HG03060 (cell line): Measurements from ENCODE around the gene CDCA3.

Source experiments
- ATAC-seq: cut with Tn5 transposase; IDR thresholded peaks from one replicate; pipeline ENCODE4 v1.9.1; 2021; ENCODE audit warnings: low read depth, moderate number of reproducible peaks; ENCODE audit not compliant: unreplicated experiment

Gene CDCA3

DNA sequence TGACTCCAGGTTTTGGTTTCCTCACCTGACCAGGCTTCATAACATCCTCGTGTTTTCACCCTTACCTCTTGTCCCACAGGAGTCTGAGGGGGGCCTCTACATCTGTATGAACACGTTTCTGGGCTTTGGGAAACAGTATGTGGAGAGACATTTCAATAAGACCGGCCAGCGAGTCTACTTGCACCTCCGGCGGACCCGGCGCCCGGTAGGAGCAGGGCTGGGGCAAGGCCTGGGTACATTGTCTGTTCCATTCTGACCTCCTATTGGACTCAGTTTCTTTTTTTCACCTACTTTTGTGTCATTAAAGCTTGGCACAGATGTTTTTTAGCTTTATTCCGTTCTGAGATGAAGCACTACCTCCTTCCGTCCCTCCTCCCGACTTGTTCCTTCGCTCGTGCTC, 4.2 kb upstream of the CDCA3 start:
- no peak for ATAC-seq

GRCh38 chr12:6854036-6854435, 3.0 kb upstream of the CDCA3 start:
- no peak for ATAC-seq

GRCh38 chr12:6853626-6854025, 2.5 kb upstream of the CDCA3 start:
- no peak for ATAC-seq

DNA sequence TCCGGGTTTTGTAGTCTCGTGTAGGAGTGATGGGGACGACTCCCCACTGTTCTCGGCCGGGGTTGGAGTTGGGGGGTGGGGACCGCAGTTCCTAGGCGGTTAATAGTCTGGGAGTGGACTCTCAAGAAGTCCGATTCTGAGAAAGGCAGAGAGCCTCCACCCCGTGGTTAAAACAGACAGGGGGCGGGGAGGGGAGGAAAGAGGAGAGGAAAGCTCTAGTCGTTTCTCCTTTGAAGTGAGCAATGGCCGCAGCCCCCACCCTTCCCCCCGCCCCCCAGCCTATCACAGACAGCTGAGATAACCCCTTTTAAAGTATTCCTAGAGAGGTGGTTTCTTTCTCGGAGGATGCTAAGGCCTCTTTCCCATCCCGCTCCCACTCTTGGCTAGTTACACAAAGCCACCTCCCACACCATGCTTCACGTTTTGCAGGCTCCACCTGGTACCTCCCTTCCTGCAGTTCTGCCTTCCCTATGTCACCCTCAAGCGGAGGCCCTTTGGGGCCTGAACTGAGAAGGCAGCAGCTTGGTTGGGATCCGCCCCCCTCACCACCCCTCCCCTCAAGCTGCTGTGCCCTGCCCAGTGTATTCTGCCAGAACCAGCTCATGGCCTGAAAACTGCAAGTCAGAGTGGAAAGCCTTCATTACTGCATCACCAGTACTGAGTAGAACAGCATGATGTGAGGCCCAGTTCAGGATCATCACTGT, 1.7 kb upstream of the CDCA3 start:
- ATAC-seq = no peak

GRCh38 chr12:6851921-6852650, 1.0 kb upstream of the CDCA3 start, which contains the start of gene USP5:
Gene USP5 (plus strand): TSS chr12:6852150. CDS start chr12:6852180, 30 bp downstream.
- ATAC-seq = peak; percentile 60

GRCh38 chr12:6850796-6851152, 312 bp downstream of the CDCA3 start:
- ATAC-seq = no peak

DNA sequence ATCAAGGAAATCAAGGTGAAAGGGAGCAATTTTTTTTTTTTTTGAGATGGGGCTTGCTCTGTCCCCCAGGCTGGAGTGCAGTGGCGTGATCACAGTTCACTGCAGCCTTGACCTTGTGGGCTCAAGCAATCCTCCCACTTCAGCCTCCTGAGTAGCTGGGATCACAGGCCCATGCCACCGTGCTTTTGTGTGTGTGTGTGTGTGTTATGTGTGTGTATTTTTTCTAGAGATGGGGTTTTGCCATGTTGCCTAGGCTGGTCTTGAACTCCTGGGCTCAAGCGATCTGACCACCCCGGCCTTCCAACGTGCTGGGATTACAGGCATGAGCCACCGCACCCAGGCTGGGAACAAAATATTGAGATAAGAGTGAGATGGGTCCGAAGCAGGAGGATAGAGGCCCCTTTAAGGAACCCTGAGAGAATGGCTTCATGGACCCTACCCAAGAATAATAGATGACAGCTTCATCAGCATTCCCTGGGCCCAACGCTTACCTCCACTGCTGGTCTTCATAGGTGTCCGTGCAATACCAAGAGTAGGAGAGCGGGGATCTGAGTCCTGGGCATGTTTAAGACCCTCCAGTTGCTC, 1.0 kb downstream of the CDCA3 start:
- no peak for ATAC-seq

DNA sequence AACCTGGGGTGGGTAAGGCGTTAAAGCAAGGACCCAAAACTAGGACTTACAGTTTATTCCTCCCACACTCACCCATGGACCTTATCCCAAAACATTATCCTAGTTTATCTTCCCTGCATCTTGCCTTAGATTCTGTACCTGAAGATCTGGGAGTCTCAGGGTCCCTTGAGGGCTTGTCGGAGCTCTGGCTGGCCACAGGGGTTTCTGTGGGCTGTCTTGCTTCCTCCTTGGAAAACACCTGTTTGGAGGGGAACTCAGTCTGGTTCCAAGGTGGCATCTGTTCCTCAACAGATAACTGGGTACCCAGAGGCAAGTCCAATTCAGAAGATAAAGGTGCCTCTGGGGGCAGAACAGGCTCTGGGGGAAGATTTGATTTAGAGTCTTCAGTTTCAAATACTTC, 1.7 kb downstream of the CDCA3 start:
- no peak for ATAC-seq

DNA sequence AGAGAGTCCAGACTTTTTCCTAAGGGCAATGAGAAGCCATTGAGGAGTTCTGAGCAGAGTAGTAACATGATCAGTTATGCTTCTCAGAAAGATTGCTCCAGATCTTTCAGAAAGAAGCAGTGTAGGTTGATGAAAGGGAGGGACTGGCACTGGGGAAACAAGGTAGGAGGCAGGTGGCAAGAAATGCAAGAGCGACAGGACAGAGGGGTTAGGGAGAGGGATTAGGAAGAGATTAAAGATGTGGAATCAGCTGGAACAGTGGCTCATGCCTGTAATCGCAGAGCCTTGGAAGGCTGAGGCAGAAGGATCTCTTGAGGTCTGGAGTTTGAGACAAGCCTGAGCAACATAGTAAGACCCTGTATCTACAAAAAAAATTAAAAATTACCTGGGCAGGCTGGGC, 3.4 kb downstream of the CDCA3 start:
- no peak for ATAC-seq

DNA sequence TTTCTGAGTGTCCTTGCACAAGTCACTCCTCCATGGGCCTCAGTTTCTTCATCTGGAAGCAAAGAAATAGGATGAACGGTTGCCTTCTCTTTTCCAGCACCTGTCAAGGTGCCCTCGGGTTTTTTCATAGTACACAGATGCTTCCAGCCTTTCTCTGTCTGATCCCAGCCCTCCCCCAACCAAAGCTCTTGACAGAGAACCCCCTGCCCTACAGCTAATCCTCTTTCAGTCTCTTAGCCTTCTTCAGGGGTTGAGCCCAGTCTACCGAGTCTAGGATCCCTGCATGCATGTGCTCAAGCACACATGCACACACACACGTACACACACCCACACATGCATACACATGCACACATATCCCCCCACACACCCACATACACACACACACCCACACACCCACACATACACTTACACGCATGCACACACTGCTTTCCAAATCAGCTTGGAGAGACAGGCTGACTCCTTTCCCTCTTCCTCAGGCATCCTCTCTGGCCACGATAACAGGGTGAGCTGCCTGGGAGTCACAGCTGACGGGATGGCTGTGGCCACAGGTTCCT, 4.7 kb downstream of the CDCA3 start:
- ATAC-seq = no peak

- ATAC-seq = no peak
Measured at GRCh38 chr12:6845395-6845794, 5.7 kb downstream of the CDCA3 start.

GRCh38 chr12:6843118-6843902, 7.8 kb downstream of the CDCA3 start:
- ATAC-seq = no peak

- no peak for ATAC-seq
Measured at GRCh38 chr12:6842075-6842474, 9.0 kb downstream of the CDCA3 start.

- ATAC-seq = no peak
Measured at GRCh38 chr12:6840761-6841515, 10.1 kb downstream of the CDCA3 start, which contains the start of gene GNB3. Gene GNB3 (plus strand): TSS chr12:6840925. CDS start chr12:6841288, 363 bp downstream.

DNA sequence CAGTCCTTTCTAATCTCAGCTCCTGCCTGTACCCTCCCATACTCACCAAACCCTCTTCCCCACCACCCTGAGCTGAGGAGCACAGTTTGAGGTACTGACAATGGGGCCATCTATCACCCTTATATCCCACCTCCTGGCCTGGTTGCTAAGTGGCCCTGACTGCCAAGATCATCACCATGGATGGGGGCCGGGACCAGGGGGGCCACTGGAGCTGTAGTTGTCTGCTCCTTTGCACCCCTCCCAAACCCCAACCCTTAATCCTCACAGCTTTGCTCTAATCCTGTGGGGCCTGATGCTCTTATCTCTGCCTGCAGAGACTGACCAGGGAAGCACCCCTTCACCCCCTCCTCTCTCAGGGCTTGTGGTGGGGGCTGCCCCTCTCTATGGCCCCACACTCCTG, 10.8 kb downstream of the CDCA3 start:
- no peak for ATAC-seq

DNA sequence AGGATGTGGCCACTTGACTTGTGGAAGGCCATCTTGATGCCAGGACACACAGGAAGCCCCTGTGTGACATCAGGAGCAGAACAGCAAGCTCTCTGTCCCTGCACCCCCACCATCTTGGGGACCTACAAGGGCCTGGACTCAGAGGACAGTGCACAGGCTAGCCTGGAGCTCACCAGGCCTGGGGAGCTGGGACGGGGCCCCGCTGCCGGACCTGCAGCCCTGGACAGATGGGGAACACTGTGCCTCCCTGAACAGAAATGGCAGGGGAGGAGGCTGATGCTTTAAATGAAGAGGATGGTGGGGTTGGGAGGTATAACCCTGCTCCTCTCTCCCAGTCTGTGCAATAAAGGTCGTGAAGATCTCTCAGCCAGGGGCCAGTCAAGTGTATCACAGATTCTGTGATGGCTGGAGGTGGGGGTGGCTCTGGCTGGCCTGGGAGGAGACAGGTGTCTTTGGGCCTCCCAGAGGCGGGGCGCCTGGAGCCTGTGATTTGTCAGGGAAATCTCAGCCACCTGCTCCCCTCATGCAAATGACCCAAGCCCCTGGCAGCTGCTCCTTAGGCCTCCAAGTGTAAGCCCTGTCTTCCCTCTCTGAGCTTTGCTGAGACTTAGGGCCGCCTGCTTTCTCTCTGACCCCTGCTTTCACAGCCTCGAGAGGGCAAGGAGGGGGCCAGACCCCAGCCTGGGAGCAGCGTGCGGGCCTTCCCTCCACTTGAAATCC, 11.4 kb downstream of the CDCA3 start:
- no peak for ATAC-seq

GRCh38 chr12:6838854-6839253, 12.2 kb downstream of the CDCA3 start:
- no peak for ATAC-seq

DNA sequence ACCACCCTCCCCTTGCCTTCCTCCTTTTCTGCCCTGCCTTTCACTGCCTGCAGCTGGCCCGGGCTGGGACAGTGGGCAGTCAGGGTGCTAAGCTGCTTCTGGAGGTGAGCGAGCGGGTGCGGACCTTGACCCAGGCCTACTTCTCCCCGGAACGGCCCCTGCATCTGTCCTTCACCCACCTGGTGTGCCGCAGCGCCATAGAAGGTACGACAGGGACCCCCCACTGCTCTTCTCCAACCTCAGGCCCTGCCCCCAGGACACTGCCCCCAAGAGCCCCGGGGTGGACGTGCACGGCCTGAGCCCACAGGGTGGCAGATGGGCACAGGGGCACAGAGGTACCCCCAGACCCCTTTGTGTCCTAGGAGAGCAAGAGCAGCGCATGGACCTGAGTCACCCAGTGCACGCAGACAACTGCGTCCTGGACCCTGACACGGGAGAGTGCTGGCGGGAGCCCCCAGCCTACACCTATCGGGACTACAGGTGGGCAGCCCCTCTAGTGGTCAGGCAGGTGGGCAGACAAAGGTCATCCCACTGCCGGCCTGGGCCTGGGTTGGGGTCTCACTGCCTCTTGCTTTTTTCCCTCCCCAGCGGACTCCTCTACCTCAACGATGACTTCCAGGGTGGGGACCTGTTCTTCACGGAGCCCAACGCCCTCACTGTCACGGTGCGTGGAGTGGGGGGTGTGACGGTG, 13.6 kb downstream of the CDCA3 start:
- ATAC-seq = no peak

- no peak for ATAC-seq
Measured at GRCh38 chr12:6836851-6837250, 14.2 kb downstream of the CDCA3 start.
